NCI-H226 (cell line): ENCODE measurements around the gene PHYHIPL.
"Not testable (repeated sequence)": the region's sequence is repeated elsewhere in the genome, so short reads cannot be mapped to it uniquely, and the experiment has no call there.

ENCODE experiments used
- DNase-seq: peaks from one replicate; pipeline ENCODE4 v3.0.0-alpha.2; 2015

Gene PHYHIPL

GRCh38 chr10:59206204-59206720, 29.8 kb downstream of the PHYHIPL start:
- DNase-seq: no peak

GRCh38 chr10:59212301-59212798, 35.9 kb downstream of the PHYHIPL start:
- DNase-seq: no peak

GRCh38 chr10:59214160-59214559, 37.7 kb downstream of the PHYHIPL start:
- DNase-seq: no peak

- no peak for DNase-seq
Observed at GRCh38 chr10:59216178-59216869, 39.9 kb downstream of the PHYHIPL start.

DNA sequence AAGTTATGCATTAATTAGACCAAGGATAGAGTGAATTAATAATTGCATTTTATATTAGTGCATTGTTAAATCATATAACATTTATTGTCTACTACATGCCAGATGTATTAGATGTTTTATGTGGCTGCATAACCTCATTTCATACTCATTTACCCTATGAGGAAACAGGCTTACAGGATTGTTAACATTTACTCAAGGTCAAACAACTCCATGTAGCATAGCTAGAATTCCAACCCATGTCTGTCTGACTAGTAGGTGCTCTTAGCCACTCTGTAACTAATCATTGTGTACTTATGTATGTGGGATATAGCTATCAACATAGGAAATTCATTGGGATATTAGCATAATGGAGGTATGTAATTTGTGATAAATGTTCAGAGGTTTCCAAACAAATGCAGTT, 46.3 kb downstream of the PHYHIPL start:
- no peak for DNase-seq

DNA sequence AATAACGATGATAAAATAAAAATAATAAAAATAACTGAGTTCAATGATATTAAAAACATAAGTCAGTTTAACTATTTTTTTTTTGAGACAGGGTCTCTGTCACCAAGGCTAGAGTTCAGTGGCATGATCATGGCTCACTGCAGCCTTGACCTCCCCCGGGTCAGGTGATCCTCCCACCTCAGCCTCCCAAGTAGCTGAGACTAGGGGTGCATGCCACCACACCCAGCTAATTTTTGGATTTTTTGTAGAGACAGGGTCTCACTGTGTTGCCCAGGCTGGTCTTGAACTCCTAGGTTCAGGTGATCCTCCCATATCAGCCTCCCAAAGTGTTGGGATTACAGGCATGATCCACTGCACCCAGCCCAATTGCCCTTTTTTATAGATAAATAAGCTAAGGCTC, 47.2 kb downstream of the PHYHIPL start:
- DNase-seq: not testable (repeated sequence)

DNA sequence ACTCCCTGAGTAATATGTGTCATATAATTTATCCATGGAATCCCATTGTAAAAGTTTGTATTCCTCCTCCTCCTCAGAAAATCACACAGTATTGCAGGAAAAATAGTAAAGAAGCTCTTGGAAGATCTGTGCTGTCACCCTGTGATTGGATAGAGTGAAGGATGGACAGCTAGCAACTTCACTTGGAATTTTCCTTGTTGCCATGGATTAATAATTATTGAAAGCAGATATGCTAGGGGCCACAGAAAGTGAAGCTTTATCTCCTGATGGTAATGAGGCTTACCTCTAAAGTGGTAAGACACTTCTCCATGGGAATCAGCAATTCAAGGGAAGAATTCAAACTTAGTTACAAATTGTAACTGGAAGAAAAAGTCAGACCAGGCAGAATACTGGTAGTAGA, 48.8 kb downstream of the PHYHIPL start:
- DNase-seq: no peak

GRCh38 chr10:59227136-59227673, 50.8 kb downstream of the PHYHIPL start:
- DNase-seq: no peak

DNA sequence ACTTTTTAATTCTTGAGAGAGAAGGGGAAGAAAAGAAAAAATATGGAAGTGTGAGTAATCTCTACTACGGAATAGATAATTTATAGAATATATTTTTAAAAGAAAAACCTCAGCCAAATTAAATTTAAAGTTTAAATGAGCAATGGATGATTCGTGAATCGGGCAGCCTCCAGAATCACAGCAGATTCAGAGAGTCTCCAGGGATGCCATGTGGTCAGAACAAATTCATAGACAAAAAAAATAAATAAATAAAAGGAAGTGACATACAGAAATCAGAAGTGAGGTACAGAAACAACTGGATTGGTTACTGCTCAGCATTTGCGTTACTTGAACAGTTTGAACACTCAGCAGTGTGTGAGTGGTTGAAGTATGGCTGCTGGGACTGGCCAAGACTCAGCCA, 53.0 kb downstream of the PHYHIPL start:
- no peak for DNase-seq

DNA sequence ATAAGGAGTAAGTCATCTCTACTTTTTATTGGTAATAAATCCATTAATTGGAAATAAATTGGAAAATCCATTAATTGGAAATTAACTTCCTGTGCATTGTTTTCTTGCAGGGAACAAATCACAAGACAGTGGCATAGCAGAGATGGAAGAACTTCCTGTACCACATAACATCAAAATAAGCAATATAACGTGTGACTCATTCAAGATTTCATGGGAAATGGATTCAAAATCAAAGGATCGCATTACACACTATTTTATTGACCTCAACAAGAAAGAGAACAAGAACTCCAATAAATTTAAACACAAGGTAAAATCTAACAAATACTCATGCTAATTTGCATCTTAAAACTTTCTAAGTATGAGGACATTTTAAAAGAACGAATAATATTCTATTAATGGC, 57.8 kb downstream of the PHYHIPL start:
- no peak for DNase-seq

- peak; percentile 29 for DNase-seq
Observed at GRCh38 chr10:59234816-59235429, 58.5 kb downstream of the PHYHIPL start.

GRCh38 chr10:59236064-59236697, 59.7 kb downstream of the PHYHIPL start:
- DNase-seq: no peak

- DNase-seq: no peak
Observed at GRCh38 chr10:59237775-59238174, 61.3 kb downstream of the PHYHIPL start.

GRCh38 chr10:59239108-59239507, 62.7 kb downstream of the PHYHIPL start:
- DNase-seq: not testable (repeated sequence)

GRCh38 chr10:59240582-59241183, 64.2 kb downstream of the PHYHIPL start:
- DNase-seq: no peak

GRCh38 chr10:59242057-59242456, 65.6 kb downstream of the PHYHIPL start:
- no peak for DNase-seq

- DNase-seq: no peak
Observed at GRCh38 chr10:59242991-59243390, 66.5 kb downstream of the PHYHIPL start.

- DNase-seq: no peak
Observed at GRCh38 chr10:59243611-59244195, 67.3 kb downstream of the PHYHIPL start.

GRCh38 chr10:59244871-59245270, 68.4 kb downstream of the PHYHIPL start:
- DNase-seq: no peak

DNA sequence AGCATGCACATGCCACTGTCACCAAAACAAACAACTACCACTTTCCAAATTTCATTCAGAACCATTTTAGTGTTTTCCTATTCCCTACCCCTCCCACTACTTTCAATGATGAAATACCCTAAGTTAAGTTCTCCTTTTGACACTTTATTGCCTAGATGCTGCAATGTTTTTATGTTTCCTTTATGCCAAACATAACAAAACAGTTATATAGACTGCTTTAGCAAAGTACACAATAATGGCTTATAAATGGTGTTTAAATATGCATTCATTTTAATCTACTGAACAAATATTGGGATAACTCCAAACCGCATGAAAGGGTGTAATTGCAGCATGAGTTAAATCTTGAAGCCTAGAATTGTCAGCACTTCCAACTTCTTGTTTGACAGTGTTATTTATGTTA, 69.2 kb downstream of the PHYHIPL start:
- no peak for DNase-seq

GRCh38 chr10:59252491-59252890, 76.0 kb downstream of the PHYHIPL start:
- DNase-seq: no peak

DNA sequence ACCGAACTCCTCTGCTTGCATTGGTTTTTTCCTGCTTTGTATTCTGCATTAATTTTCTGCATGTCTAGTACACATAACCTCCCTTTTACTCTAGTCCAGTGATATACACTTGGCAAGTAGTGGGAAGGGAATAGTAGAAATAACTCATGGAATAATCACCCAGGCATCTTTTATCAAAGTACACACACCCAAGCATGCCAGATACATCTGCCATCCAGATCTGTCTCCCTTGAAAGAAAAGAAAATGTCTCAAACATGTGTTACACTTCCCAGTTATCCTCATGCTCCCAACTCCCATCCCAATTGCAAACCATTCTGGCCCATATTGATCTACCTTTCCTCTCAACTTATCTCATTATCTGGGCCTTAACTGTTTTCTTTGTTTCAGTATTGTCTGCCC, 79.0 kb downstream of the PHYHIPL start:
- no peak for DNase-seq

DNA sequence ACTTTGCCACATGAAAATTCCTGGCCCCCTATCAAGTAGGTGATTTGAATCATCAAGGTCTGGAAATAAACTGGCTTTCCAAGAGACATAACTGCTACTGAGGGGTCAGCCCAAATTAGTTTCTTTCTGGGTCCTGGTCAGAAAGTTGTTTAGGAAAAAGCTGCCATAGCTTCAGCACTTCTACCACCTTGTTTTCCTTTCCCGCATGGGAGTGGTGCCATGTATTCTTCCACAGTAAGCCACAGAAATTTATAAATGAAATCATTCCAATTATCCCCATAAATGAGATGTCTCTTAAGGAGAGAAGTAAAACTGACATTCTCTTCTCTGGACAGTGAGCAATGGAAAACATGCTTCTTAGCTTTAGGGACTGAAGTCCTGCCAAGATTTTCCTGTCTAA, 80.8 kb downstream of the PHYHIPL start:
- no peak for DNase-seq
